Peyer's patch (tissue), 4 donors: ENCODE results near the gene VTI1A. TPM values are rescaled to one million over a fixed set of nuclear protein-coding genes. Genes with fewer than 3 reads are reported as not detected.

ENCODE experiments used
- DNase-seq, 3 donors: peaks; one replicate each; pipeline ENCODE4 v3.0.0-alpha.2; 2017 to 2019
- H3K27ac ChIP-seq, 4 donors: fragments of 200-600 bp; sonication (generic); one replicate each; pipeline ENCODE4 v1.5.1; 2016 to 2019
- H3K27me3 ChIP-seq, 2 donors: fragments of 200-600 bp; sonication (generic); one replicate each; pipeline ENCODE4 v1.5.1; 2019
- H3K36me3 ChIP-seq, 3 donors: fragments of 200-600 bp; sonication (generic); one replicate each; pipeline ENCODE4 v1.5.1; 2016 to 2019
- H3K4me1 ChIP-seq, 4 donors: fragments of 200-600 bp; sonication (generic); one replicate each; pipeline ENCODE4 v1.5.1; 2016 to 2019
- H3K4me3 ChIP-seq, 4 donors: fragments of 200-600 bp; sonication (generic); 1 replicate in 3 of 4; 2 replicates in 1 of 4; pipeline ENCODE4 v1.5.1; 2016 to 2019; ENCODE audit warnings: mild to moderate bottlenecking in 1 of 4
- H3K9me3 ChIP-seq, 4 donors: fragments of 200-600 bp; sonication (generic); one replicate each; pipeline ENCODE4 v1.5.1; 2016 to 2019; ENCODE audit warnings: mild to moderate bottlenecking in 1 of 4
- POLR2A ChIP-seq, 2 donors: fragments of 450-650 bp; IDR thresholded peaks; one replicate each; pipeline ENCODE4 v1.5.1; 2017; ENCODE audit warnings: antibody characterized with exemption in 2 of 2, mild to moderate bottlenecking in 2 of 2, moderate library complexity in 2 of 2
- total RNA-seq, 4 donors: library from RNA; depleted of rRNA; stranded (reverse); fragments of >200 nt; gene quantifications; one replicate each; pipeline ENCODE4 v1.1.0, GENCODE V29; 2016
- TF ChIP-seq, protein P1 (sequence below), 6 experiments: fragments of 450-650 bp in 4 of 6; fragments of 200-600 bp in 2 of 6; sonication (generic) in 1 of 6; IDR thresholded peaks; one replicate each; pipeline ENCODE4 v1.5.1; 2017 to 2019; ENCODE audit warnings: antibody characterized with exemption in 6 of 6, mild to moderate bottlenecking in 3 of 6, moderate library complexity in 1 of 6

The VTI1A gene
- total RNA-seq, 4 donors from 2014 or later, result 97.2 to 710 (median 170) TPM

GRCh38 chr10:112653851-112654250 lies 206.8 kb downstream of the VTI1A start:
- no peaks in the 10 kb centered on the region for H3K27me3 ChIP-seq
- no peaks in the 10 kb centered on the region for H3K4me1 ChIP-seq
- no peaks in the 10 kb centered on the region for H3K36me3 ChIP-seq
- TF ChIP-seq, protein P1, sequence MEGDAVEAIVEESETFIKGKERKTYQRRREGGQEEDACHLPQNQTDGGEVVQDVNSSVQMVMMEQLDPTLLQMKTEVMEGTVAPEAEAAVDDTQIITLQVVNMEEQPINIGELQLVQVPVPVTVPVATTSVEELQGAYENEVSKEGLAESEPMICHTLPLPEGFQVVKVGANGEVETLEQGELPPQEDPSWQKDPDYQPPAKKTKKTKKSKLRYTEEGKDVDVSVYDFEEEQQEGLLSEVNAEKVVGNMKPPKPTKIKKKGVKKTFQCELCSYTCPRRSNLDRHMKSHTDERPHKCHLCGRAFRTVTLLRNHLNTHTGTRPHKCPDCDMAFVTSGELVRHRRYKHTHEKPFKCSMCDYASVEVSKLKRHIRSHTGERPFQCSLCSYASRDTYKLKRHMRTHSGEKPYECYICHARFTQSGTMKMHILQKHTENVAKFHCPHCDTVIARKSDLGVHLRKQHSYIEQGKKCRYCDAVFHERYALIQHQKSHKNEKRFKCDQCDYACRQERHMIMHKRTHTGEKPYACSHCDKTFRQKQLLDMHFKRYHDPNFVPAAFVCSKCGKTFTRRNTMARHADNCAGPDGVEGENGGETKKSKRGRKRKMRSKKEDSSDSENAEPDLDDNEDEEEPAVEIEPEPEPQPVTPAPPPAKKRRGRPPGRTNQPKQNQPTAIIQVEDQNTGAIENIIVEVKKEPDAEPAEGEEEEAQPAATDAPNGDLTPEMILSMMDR (IDR thresholded peaks at IDR 0.05), result no peak
- TF ChIP-seq POLR2A (IDR thresholded peaks at IDR 0.05), result no peak
- no peak overlapping the region for H3K4me3 ChIP-seq
- H3K9me3 ChIP-seq, result no peaks in the 10 kb centered on the region
- H3K27ac ChIP-seq, result no peak overlapping the region
- no peak for DNase-seq

- TF ChIP-seq, protein P1 (IDR thresholded peaks at IDR 0.05), result no peak
- TF ChIP-seq POLR2A (IDR thresholded peaks at IDR 0.05), result no peak
Measured at GRCh38 chr10:112654794-112655193, 207.8 kb downstream of the VTI1A start.

DNA sequence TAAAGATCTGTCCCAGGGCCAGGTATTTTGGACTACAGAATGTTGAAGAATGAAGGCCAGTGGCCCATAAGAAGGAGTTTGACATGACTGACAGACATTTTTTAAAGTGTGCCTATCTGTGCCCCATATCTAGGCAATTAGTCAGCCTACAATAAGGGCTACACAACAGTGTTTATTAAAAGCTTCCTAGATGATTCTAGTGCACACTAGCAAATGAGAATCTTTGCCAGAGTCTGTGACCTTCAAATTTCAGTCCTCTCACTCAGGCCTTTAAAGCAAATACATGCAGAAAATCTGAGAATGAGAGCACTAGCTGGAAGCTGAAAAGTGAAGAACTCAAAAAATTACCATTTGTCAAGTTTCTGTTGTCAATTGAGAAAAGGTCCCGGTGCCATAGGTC lies 208.7 kb downstream of the VTI1A start:
- no peaks in the 10 kb centered on the region for H3K36me3 ChIP-seq
- no peak overlapping the region for H3K4me3 ChIP-seq
- no peaks in the 10 kb centered on the region for H3K9me3 ChIP-seq
- H3K27me3 ChIP-seq, result no peaks in the 10 kb centered on the region
- no peaks in the 10 kb centered on the region for H3K4me1 ChIP-seq
- H3K27ac ChIP-seq, result no peak overlapping the region
- TF ChIP-seq POLR2A (IDR thresholded peaks at IDR 0.05), result no peak
- TF ChIP-seq, protein P1 (IDR thresholded peaks at IDR 0.05), result no peak
- DNase-seq, result no peak

More at GRCh38 chr10:112654794-112655193, 207.8 kb downstream of the VTI1A start:
- no peak overlapping the region for H3K27ac ChIP-seq
- H3K4me1 ChIP-seq, result no peaks in the 10 kb centered on the region
- H3K36me3 ChIP-seq, result no peaks in the 10 kb centered on the region
- H3K9me3 ChIP-seq, result no peaks in the 10 kb centered on the region
- H3K4me3 ChIP-seq, result no peak overlapping the region
- no peaks in the 10 kb centered on the region for H3K27me3 ChIP-seq
- no peak for DNase-seq

DNA sequence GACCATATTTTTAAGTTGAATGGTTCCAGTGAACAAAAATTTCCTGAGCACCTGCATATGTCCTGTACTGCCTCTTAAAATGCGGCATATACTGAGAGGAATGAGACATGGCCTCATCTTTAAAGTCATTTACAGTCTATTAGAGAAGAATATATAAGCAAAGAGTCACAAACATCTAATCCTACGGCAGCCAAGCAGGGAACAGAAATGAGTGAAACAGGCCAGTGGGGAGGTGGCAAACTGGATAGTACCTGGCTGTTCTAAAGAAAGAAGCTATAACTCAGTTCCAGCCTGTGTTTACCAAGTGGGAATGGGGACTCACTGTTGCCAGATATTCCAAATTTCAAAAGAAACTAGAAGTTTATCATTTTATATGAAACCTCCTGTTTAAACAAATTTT lies 211.4 kb downstream of the VTI1A start:
- Histone ChIP-seq H3K27ac (no peak overlapping the region), H3K4me1 (no peaks in the 10 kb centered on the region), H3K4me3 (no peak overlapping the region), H3K9me3 (no peaks in the 10 kb centered on the region), H3K36me3 (no peaks in the 10 kb centered on the region), H3K27me3 (no peaks in the 10 kb centered on the region)
- DNase-seq, result no peak
- TF ChIP-seq, protein P1 (IDR thresholded peaks at IDR 0.05), result no peak
- no peak for TF ChIP-seq POLR2A (IDR thresholded peaks at IDR 0.05)

- DNase-seq, result no peak
- Histone ChIP-seq H3K36me3 (no peaks in the 10 kb centered on the region), H3K27me3 (no peaks in the 10 kb centered on the region), H3K9me3 (no peaks in the 10 kb centered on the region), H3K4me1 (no peaks in the 10 kb centered on the region), H3K4me3 (no peak overlapping the region), H3K27ac (no peak overlapping the region)
- TF ChIP-seq, protein P1 (IDR thresholded peaks at IDR 0.05), result no peak
- no peak for TF ChIP-seq POLR2A (IDR thresholded peaks at IDR 0.05)
Measured at GRCh38 chr10:112658900-112659638, 212.1 kb downstream of the VTI1A start.
